WTC11 (cell line): ENCODE results near the gene ABHD12. TPM values are rescaled to one million over a fixed set of nuclear protein-coding genes. Genes with fewer than 3 reads are reported as not detected.
A peak's percentile ranks its signal among the peaks of the same experiment; 100 is the strongest.

Experiments used
- ATAC-seq: fragments of 200-7000 bp; cut with Tn5 transposase; 2 replicates; pipeline ENCODE4 v1.10.0; 2021; ENCODE audit warnings: mild to moderate bottlenecking, moderate library complexity
- CTCF ChIA-PET: fragments of 300-600 bp; sonication (Branson Sonifier 250); formaldehyde crosslinking; loops from one replicate; lab custom pipeline; 2021; ENCODE audit warnings: antibody characterized with exemption; lab: Charles Lee
- POLR2A ChIA-PET: fragments of 350-600 bp; sonication (Branson Sonifier 250); formaldehyde crosslinking; loops from one replicate; lab custom pipeline; 2021; ENCODE audit warnings: antibody characterized with exemption; lab: Charles Lee
- DNase-seq: peaks from one replicate; pipeline ENCODE4 v3.0.0; 2021; ENCODE audit warnings: low spot score
- H3K27ac Mint-ChIP-seq: 2 replicates; pipeline ENCODE4 v1.8.0; 2021; ENCODE audit warnings: mixed read lengths
- H3K27me3 Mint-ChIP-seq: 2 replicates; pipeline ENCODE4 v1.8.0; 2021; ENCODE audit warnings: low read depth, mild to moderate bottlenecking, moderate library complexity, mixed read lengths
- H3K36me3 Mint-ChIP-seq: 2 replicates; pipeline ENCODE4 v1.8.0; 2021; ENCODE audit warnings: mixed read lengths
- H3K4me1 Mint-ChIP-seq: 2 replicates; pipeline ENCODE4 v1.8.0; 2022; ENCODE audit warnings: mixed read lengths
- H3K4me3 Mint-ChIP-seq: 2 replicates; pipeline ENCODE4 v1.8.0; 2021; ENCODE audit warnings: mild to moderate bottlenecking, moderate library complexity, mixed read lengths
- H3K9me3 Mint-ChIP-seq: 2 replicates; pipeline ENCODE4 v1.8.0; 2021; ENCODE audit warnings: mixed read lengths
- ATF6 ChIP-seq: sonication (generic); formaldehyde crosslinking; IDR thresholded peaks from 2 replicates; pipeline ENCODE4 v1.8.1; 2023; ENCODE audit warnings: mild to moderate bottlenecking, missing genetic modification reagents
- CBFB ChIP-seq: sonication (generic); formaldehyde crosslinking; IDR thresholded peaks from 2 replicates; pipeline ENCODE4 v1.8.1; 2022; ENCODE audit warnings: mild to moderate bottlenecking, low read depth, missing genetic modification reagents
- MYBL2 ChIP-seq: sonication (generic); formaldehyde crosslinking; IDR thresholded peaks from 2 replicates; pipeline ENCODE4 v1.8.1; 2023; ENCODE audit warnings: mild to moderate bottlenecking, moderate library complexity, missing genetic modification reagents
- NFATC4 ChIP-seq: fragments of 250-450 bp; sonication (Bioruptor Pico); IDR thresholded peaks from 2 replicates; pipeline ENCODE4 v1.9.0; 2021; ENCODE audit warnings: mild to moderate bottlenecking
- NFYB ChIP-seq: sonication (generic); formaldehyde crosslinking; conservative IDR thresholded peaks from 2 replicates; pipeline ENCODE4 v1.8.0; 2022; ENCODE audit warnings: low read depth, missing genetic modification reagents
- NR3C1 ChIP-seq: sonication (generic); formaldehyde crosslinking; conservative IDR thresholded peaks from 2 replicates; pipeline ENCODE4 v1.8.1; 2023; ENCODE audit warnings: low read depth, mild to moderate bottlenecking, missing genetic modification reagents
- OVOL2 ChIP-seq: fragments of 250-450 bp; sonication (Bioruptor Pico); IDR thresholded peaks from 2 replicates; pipeline ENCODE4 v1.9.0; 2021; ENCODE audit warnings: mild to moderate bottlenecking, borderline replicate concordance
- RORB ChIP-seq: fragments of 250-450 bp; sonication (Bioruptor Pico); IDR thresholded peaks from 2 replicates; pipeline ENCODE4 v1.9.0; 2021; ENCODE audit warnings: mild to moderate bottlenecking
- TEAD1 ChIP-seq: sonication (generic); formaldehyde crosslinking; IDR thresholded peaks from 2 replicates; pipeline ENCODE4 v1.8.0; 2022; ENCODE audit warnings: mild to moderate bottlenecking, missing genetic modification reagents
- ZBTB21 ChIP-seq: sonication (generic); formaldehyde crosslinking; IDR thresholded peaks from 2 replicates; pipeline ENCODE4 v1.8.1; 2023; ENCODE audit warnings: mild to moderate bottlenecking, missing genetic modification reagents, borderline replicate concordance
- ZNF532 ChIP-seq: fragments of 250-450 bp; sonication (Bioruptor Pico); IDR thresholded peaks from 2 replicates; pipeline ENCODE4 v1.9.0; 2021; ENCODE audit warnings: mild to moderate bottlenecking, borderline replicate concordance
- total RNA-seq: library from RNA; stranded (reverse); gene quantifications from 3 replicates; pipeline ENCODE4 v1.2.3, GENCODE V29; 2021
- TF ChIP-seq, protein P1 (sequence below): sonication (generic); formaldehyde crosslinking; IDR thresholded peaks from 2 replicates; pipeline ENCODE4 v1.8.1; 2022; ENCODE audit warnings: low read depth, mild to moderate bottlenecking, moderate library complexity, missing genetic modification reagents, borderline replicate concordance

The ABHD12 gene
- total RNA-seq, 1 experiment from 2014 or later: 63.1 TPM

DNA sequence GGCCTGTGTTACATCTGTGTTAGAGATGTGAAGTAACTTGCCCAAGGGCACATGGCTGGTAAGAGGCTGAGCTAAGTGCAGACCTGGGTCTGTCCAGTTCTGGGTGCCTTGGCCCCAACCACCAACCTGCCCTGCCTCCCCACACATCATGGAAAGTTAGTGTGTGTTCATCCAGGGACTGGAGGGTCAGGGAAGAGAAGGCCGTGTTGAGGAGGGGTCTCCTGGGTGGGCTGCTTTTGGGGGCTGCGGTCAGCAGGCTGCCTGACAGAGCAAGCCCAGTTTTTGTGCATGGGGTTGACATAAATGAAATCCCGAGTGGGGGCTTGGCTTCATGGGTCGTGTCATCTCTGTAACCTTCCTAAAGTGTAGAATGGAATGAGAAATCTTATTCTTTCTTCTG, 131.8 kb downstream of the ABHD12 start:
- peak overlapping the region; percentile 57; the same call in 1 of the 2 replicates for H3K27ac Mint-ChIP-seq
- CTCF ChIA-PET: interaction anchor here (2.6 kb wide), 1 partner anchor 11 kb away, joined by 7 read pairs; the partner anchor contains the start of gene PYGB
- POLR2A ChIA-PET: no interaction called here
- TF ChIP-seq ZNF532 (CRISPR knock-in tag) (no peak), ATF6 (CRISPR knock-in tag) (no peak), NR3C1 (no peak)
- TF ChIP-seq, all 79 proteins: peak for 0
- no peak overlapping the region for H3K4me3 Mint-ChIP-seq
- DNase-seq: no peak
- no peak for ATAC-seq
- H3K9me3 Mint-ChIP-seq: peaks cover 23% of the 10 kb centered on the region
- no peaks in the 10 kb centered on the region for H3K27me3 Mint-ChIP-seq
- peaks cover 45% of the 10 kb centered on the region for H3K36me3 Mint-ChIP-seq
- H3K4me1 Mint-ChIP-seq: no peaks in the 10 kb centered on the region

DNA sequence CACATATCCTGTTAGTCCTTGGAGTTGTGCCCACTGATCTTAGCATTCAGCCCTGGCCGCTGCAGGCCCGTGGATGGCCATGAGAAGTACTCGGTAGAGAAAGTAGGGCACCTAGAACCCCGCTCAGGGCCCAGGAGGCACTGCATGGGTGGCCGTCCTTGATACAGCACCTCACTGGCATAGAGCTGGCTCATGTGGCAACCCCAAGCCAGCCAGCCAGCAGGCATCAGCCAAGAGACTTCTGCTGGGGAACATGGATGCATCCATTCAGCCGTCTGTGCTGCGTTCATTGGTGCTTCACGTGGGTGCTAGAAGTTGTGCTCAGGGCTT, 132.2 kb downstream of the ABHD12 start:
- Mint-ChIP-seq H3K27me3 (no peaks in the 10 kb centered on the region), H3K36me3 (peaks cover 46% of the 10 kb centered on the region), H3K9me3 (peaks cover 23% of the 10 kb centered on the region), H3K4me1 (no peaks in the 10 kb centered on the region), H3K27ac (0 out of 2 replicates have a peak overlapping the region, but pooled peaks have one; percentile 57), H3K4me3 (no peak overlapping the region)
- no peak for DNase-seq
- ChIA-PET CTCF (interaction anchor here (1.0 kb wide), 1 partner anchor 11 kb away, joined by 5 read pairs; the partner anchor contains the start of gene PYGB), POLR2A (no interaction called here)
- TF ChIP-seq ZBTB21 (no peak), NFYB (CRISPR knock-in tag) (no peak), TEAD1 (CRISPR knock-in tag) (no peak), OVOL2 (CRISPR knock-in tag) (no peak), MYBL2 (CRISPR knock-in tag) (no peak), CBFB (CRISPR knock-in tag) (no peak), RORB (CRISPR knock-in tag) (no peak), NFATC4 (CRISPR knock-in tag) (no peak)
- TF ChIP-seq, protein P1, sequence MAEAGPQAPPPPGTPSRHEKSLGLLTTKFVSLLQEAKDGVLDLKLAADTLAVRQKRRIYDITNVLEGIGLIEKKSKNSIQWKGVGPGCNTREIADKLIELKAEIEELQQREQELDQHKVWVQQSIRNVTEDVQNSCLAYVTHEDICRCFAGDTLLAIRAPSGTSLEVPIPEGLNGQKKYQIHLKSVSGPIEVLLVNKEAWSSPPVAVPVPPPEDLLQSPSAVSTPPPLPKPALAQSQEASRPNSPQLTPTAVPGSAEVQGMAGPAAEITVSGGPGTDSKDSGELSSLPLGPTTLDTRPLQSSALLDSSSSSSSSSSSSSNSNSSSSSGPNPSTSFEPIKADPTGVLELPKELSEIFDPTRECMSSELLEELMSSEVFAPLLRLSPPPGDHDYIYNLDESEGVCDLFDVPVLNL: no peak
- ATAC-seq: no peak

DNA sequence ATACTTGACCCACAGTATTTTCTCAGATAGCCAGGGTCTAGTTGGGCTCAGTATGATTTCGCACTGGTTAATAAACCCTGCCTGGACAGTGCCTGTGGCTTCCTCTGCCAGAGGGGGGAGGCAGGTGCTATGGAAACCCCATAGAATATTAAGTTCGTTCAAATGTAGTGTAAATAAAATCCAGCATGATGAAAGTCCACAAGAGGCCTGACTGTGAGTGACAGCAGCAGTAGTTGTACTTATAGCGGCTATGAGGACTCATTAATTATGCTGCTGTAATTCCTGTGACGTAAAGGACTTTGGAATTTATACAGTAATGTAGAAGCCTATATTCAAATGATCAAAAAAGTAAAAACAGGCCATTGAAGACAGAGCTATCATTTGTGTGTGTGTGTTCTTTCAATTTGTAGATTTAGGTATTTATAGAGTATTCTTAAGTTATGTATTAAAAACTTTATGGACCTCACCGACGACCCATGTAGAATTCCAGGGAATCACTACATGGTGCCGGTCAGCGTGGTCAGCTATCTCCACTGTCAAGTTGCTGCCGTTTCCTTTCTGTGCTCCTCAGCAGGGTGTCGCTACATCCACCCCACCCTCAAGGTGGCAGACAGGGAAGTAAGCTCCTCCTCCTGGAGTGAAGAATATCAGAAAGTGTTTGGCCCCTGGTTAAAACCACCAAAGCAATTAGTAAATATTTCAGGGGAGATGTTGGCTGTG, 132.7 kb downstream of the ABHD12 start:
- DNase-seq: no peak
- TF ChIP-seq NFYB (CRISPR knock-in tag): no peak
- no peak overlapping the region for H3K27ac Mint-ChIP-seq
- no peaks in the 10 kb centered on the region for H3K27me3 Mint-ChIP-seq
- peaks cover 19% of the 10 kb centered on the region for H3K9me3 Mint-ChIP-seq
- peaks cover 43% of the 10 kb centered on the region for H3K36me3 Mint-ChIP-seq
- POLR2A ChIA-PET: no interaction called here
- no peak overlapping the region for H3K4me3 Mint-ChIP-seq
- peaks cover 2% of the 10 kb centered on the region; the same call in 1 of the 2 replicates for H3K4me1 Mint-ChIP-seq
- ATAC-seq: no peak
- CTCF ChIA-PET: interaction anchor here (1.0 kb wide), 1 partner anchor 10 kb away, joined by 5 read pairs; the partner anchor contains the start of gene PYGB
